Measurements from ENCODE around the gene PPM1M.
"Not testable (repeated sequence)": the region's sequence is repeated elsewhere in the genome, so short reads cannot be mapped to it uniquely, and the experiment has no call there.

PPM1M gene

DNA sequence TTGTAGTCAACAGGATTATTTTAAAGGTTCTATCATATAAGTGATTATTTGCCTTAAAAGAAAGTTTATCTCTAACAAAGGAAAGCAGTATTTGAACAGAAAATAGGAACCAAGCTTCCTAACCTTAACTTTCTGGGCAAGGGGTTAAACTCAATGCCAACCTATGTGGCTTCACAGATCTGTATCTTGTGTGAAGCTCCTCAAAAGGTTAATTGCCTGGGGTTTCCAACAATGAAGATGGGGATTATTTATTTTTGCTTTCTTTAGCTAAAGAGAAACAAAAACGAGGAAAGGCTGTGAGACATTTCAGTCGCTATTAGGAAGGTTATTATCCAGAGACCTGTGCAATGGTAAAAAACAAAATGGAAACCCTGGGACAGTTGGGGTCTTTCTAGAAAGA, 34.0 kb downstream of the PPM1M start:
- DNase-seq = no peak

DNA sequence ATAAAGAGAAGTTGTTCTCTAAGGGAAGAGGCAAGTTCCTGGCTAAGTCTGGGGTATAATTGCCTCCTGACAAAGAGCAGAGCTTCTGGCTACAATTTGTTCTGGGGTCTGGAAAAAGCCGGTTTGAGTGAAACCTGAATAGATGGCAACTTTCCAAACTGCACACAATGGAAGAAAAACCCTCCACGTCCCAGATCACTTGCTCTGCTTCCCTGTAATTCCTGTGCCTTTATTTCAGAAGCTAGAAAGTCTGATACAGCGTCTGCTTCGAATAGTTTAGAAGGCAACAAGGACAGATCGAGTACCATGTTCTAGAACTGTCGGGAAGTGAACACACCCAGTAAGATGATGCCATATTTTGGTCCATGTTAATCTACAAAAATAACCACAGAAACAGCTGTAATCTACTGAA, 34.5 kb downstream of the PPM1M start:
- peak; percentile 65 for DNase-seq

DNA sequence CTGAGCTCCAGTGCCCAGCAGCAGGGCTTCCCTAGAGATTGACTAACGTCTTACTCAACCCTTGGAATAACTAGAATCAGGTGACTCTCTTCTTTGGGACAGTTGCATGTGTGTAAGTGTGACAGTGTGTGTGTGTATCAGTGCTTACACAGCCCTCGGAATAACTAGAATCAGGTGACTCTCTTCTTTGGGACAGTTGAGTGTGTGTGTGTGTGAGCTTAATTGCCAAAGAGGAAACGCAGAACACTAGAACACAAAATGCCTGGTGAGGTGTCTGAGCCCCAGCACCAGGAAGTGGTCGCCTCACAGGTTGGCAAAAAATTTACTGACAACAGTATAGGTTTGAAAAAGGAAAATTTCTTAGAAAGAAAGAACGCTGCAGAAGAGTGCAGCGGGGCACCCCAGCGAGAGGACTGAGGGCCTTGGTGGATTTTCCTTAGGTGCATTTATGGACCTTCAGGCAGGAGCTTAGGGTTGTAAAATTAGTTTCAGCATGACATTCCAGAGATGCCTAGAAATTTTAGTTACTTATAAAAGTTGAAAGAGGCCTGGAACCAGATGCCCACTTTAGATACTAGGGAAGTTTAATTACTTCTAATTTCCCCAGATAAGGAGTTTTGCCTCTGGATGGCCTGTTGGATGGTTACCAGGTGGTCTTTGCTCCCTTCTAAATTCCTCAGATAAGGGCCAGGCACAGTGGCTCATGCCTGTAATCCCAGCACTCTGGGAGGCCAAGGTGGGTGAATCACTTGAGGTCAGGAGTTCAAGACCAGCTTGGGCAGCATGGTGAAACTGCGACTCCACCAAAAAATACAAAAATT, 36.6 kb downstream of the PPM1M start:
- peak; percentile 37 for DNase-seq

DNA sequence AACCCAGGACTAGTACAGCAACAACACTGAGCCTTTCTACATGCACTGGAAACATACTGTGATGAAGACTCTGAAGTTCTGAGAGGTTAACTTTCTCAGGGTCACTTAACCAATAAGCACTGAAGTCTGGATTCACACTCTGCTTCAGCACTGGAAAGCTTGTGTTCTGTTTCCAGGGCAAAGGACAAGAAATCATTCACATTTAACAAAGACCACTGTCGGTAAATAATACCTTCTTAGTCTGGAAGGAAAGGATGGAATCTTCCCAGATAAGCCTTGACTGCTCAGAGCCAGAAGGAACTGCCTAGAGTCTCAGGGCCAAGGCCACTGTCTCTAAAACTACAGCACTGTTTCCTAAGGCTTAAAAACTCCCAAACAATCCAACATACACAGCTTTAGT, 37.7 kb downstream of the PPM1M start:
- no peak for DNase-seq

DNA sequence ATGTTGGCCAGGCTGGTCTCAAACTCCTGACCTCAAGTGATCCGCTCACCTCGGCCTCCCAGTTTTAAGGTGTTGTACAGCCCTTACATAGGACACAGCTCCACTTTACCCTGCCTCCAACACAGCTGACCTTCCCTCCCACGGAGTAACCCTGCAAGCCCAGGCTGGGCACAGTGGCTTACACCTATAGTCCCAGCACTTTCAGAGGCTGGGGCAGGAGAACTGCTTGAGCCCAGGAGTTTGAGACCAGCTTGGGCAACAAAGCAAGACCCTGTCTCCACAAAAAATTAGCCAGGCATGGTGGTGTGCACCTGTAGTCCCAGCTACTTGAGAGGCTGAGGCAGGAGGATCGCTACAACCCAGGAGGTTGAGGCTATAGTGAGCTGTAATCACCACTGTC, 38.5 kb downstream of the PPM1M start:
- DNase-seq = not testable (repeated sequence)

DNA sequence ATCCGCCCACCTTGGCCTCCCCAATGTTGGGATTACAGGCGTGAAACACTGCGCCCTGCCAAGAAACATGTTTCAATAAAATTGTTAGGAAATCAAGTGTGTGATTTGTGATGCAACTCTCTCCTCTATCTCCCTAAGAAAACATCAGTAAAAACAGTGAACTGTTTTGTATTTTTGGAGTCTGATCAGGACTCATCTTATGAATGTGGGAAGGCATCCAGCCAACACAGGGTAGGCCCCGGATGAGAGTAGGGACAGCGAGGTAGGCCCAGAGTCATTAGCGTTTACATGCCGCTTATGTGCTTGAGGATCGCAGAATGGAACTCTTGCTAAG, 41.2 kb downstream of the PPM1M start:
- no peak for DNase-seq

DNA sequence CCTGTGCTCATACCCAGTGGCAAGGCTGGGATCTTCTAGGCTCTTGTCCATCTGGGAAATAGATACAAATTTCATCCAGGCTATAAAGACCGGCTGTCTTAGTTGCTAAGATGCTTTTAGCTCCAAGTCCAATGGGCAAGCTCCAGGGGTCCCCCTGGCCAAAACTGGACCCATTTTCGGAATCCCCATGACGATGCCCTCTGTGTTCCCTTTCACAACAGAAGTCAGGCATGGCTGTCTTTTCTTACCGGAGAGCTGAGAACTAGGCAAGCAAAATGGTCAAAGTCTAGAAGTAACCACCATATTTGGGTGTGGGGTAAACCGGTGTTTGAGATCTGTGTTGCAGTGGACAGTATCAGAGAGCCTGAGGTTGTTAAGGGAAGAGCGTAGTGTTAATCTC, 43.1 kb downstream of the PPM1M start:
- DNase-seq = no peak

DNA sequence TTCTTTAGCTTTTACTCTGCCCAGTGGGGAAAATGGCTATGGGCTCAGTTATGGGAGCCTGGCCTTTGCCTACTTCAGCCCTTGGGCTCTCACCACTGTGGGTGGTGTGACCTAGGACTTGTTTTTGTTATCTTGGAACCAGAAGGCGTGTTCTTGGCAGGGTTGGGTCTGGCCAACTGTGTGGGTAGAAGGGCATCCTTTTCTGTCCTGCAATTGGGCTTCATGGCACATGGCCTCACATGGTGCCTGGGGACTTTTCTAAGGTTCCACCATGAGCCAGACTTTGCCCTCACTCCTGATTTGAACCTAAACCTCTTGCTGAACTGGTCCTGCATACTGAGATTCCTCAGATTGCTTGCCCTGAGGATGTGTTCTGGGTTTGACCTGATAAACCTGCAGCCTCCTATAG, 43.8 kb downstream of the PPM1M start:
- peak; percentile 80 for DNase-seq

DNA sequence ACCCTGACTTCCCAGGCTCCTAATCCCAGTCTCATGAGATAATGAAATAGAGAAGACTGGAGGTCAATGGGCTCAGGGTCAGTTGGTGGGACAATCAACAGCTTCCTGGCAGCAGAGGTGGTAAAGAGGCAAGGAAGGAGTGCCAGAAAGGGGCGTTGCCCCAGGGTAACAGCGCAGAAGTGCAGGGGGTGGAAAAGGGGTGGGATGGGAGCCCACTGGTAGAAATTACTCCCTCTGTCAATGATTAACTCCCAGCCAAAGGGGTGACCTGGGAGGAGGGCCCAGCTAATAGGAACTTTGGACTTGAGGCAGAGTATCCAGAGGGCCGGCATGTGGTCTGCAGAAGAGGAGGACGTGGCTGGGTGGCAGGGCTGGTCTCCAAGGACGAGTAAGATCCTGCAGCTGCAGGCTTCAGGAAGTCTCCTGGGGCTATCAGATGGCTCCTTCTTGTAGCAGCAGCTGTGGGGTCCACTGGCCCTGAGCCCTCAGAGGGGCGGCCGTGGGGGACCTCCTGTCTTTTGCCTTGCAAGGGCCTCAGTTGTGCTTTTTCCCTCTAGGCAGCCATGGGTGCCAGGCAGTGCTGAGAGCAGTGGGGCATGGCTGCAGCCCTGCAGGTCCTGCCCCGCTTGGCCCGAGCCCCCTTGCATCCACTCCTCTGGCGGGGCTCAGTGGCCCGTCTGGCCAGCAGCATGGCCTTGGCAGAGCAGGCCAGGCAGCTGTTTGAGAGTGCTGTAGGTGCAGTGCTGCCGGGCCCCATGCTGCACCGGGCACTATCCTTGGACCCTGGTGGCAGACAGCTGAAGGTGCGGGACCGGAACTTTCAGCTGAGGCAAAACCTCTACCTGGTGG, 44.4 kb downstream of the PPM1M start:
- DNase-seq = no peak

DNA sequence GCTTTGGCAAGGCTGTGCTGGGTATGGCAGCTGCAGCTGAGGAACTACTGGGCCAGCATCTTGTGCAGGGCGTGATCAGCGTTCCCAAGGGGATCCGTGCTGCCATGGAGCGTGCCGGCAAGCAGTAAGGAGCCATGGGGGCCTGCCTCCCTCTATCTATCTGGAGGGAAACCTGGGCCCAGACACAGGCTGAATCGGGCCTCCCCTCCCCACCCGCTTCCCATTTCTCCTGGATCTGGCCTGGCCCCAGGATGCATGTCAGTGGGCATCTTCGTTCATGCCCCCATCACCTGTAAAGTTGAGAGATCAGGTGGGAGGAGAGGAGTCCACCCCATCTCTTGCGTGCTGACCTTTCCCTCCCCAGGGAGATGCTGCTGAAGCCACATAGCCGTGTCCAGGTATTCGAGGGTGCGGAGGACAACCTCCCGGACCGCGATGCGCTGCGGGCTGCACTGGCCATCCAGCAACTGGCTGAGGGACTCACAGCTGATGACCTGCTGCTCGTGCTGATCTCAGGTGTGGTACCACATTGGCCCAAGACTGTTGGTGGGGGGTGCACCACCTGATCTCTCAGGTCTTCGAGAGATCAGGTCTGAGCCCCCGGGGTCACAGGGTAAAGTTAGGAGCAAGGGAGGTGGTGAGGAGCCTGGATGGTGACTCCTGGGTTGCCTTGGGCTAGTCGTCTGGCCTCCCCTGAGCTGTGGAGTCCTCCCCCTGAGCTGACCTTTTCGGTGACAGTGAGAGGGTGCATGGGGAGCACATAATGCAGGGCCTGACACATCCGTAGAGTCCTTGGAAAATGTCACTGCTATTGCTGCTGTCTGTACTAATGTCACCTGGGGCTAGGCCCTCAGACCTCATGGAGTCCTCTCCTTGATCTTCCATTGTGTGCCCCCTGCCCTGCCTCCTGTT, 45.3 kb downstream of the PPM1M start:
- no peak for DNase-seq

DNA sequence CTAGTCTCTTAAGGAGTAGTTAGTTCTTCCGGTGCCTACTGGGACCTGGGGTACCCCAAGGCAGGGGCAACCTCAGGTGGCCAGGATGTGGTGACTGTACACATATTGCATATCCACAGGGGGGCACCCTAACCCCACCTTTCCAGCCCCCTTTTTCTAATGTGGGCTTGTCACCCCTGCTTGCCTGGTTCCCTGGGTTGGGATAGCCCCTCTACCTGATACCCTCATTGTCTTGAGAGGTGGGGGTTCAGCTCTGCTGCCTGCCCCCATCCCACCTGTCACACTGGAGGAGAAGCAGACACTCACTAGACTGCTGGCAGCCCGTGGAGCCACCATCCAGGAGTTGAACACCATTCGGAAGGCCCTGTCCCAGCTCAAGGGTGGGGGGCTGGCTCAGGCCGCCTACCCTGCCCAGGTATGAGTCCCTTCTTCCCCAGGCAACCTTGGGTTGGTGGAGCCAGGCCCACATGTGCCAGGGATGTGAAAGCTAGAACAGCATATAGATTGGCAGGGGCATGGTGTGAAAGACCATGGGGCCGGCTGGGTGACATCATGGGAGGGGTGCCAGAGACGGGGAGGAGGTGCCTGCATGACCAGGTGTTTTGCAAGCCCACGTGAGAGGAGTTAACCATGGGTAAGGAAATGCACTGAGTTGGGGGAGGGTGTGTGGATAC, 46.1 kb downstream of the PPM1M start:
- peak; percentile 76 for DNase-seq

DNA sequence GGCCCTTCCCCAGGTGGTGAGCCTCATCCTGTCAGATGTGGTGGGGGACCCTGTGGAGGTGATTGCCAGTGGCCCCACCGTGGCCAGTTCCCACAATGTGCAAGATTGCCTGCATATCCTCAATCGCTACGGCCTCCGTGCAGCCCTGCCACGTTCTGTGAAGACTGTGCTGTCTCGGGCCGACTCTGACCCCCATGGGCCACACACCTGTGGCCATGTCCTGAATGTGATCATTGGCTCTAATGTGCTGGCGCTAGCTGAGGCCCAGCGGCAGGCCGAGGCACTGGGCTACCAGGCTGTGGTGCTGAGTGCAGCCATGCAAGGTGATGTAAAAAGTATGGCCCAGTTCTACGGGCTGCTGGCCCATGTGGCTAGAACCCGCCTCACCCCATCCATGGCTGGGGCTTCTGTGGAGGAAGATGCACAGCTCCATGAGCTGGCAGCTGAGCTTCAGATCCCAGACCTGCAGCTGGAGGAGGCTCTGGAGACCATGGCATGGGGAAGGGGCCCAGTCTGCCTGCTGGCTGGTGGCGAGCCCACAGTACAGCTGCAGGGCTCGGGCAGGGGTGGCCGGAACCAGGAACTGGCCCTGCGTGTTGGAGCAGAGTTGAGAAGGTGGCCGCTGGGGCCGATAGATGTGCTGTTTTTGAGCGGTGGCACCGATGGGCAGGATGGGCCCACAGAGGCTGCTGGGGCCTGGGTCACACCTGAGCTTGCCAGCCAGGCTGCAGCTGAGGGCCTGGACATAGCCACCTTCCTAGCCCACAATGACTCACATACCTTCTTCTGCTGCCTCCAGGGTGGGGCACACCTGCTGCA, 46.9 kb downstream of the PPM1M start:
- no peak for DNase-seq

DNA sequence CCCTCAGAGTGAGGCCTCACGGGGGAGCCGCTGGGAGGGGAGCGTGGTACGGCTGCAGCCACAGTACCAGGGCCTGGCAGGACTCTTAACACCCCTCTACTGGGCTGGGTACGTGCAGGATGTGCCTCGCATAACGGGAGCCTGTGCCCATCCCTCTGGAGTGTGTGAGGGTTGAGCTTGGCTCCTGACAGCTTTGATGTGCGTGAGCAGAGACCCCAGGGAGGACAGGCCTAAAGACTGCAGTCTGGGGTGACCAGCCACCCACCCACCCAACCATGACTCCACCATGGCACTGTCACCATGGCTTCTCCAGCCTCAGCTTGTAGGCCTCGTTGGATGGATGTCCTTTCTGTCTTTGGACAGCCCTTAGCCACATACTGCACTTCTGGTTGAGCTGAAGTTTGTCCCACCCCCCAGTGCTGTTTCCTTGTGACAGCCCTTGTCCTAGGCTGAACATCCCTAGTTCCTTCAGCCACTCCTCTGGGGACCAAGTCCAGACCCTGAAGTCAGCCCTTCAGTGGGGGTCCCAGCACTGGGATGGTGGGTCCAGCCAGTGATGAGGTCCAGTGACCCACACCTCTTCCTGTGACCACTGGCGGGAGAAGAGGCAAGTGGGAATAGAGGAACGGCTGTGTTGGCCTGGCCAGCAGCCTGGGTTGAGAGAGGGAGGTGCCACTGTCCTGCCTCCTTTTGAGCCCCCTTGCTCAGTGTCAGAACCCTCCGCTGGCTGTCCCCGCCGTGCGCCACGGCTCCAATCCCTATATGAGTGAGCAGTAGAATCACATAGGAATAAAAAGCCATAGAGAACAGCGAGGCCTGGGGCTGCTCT, 48.1 kb downstream of the PPM1M start:
- DNase-seq = no peak

DNA sequence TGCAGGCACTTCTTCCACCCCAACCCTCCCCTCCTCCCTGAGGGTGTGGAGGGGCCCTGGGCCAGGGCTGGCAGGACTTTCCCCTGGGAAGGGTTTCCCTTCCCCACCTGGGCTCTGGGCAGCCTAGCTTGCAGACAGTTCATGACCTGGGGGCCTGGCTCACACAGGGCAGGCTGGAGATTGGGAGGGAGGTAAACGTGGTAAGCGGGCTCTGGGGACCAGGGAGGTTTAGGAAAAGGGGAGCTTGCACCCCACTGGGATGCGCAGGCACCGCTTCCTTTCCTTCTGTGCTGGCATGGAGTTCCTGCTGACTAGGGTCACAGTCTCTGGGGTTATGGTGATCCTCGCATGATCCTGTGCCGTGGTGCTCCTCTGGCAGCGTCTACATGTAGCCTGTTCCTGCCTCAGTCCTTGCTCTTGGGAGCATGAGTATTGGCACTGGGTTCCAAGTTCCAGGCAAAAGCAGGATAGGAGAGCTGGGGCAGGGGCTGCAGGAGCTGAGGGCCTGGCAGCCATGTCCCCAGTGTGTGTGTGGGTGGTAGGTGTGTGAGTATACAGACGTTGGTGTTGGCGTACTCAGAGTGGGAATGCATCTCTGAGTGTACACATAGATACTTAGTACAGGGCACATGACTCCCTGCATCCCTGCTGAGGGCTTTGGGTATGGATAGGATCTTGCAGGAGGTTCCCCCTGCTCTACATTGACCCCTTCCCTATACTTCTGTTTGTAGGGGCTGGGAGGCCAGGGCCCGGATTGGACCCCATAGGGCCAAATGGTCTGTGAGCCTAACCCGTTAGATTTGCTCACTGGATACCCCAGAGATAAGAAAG, 49.0 kb downstream of the PPM1M start:
- no peak for DNase-seq

DNA sequence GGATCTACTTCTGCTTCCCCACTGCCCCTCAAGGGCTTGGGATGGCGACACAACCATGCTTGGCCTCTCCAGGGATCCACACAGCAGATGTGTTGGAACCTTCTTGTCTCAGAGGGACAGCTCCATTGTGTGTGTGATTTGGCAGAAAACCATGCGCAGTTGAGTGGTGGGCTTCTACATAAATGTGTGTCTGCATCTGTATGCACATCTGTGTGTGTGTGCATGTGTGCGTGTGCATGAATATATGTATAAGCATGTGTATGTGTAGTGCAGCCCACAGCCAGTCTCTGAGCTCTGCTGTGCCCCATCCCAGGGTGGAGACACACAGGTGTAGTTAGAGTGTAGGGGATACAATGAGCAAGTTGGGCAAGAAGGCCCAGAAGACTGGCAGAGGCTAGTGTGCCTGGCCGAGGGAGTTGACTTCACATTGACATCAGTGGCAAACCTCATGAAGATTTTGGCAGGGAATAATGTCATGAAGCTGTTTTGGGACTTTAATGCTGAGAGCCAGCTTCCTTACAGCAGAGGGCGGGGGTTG, 50.2 kb downstream of the PPM1M start:
- no peak for DNase-seq

DNA sequence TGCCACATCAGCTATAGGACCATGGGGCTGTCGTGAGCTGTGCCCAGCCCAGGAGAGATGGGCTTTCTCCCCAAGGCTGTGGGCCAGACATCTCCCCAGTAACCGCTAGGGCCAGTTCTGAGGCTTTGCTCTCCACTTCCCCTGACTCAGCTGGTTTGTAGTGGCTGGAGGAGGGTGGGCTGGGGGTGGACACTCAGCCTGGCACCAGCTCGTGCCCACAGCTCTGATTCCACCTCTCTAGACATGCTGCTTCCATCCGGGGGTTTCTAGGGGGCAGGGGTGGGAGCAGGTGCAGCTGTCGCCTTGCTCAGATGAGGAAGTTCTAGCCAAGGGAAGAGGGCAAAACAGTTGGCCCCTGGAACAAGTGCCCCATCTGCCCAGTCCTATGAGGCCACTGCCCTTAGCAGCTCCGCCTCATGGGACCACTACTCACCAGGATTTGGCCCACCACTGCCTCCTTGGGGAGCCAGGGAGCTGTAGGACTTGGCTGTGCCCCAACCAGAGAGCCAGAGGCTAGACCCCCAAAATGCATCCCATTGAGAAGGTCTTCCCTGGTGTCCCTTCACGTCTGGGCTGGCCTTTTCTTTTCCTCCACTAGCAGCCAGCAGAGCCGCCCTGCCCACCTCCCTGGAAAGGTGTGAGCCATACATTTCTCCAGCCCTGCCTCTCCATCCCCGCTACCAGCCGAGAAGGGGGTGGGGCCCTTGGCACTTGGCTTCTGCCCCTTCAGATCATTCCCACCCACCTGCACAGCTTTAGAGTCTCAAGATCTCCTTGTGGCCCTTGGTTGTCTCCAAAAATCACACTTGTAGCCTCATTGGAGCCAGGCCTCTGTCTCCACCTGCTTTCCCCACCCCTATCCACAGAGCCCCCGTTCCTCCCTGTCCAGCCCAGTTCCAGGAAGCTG, 51.9 kb downstream of the PPM1M start:
- DNase-seq = peak; percentile 42

DNA sequence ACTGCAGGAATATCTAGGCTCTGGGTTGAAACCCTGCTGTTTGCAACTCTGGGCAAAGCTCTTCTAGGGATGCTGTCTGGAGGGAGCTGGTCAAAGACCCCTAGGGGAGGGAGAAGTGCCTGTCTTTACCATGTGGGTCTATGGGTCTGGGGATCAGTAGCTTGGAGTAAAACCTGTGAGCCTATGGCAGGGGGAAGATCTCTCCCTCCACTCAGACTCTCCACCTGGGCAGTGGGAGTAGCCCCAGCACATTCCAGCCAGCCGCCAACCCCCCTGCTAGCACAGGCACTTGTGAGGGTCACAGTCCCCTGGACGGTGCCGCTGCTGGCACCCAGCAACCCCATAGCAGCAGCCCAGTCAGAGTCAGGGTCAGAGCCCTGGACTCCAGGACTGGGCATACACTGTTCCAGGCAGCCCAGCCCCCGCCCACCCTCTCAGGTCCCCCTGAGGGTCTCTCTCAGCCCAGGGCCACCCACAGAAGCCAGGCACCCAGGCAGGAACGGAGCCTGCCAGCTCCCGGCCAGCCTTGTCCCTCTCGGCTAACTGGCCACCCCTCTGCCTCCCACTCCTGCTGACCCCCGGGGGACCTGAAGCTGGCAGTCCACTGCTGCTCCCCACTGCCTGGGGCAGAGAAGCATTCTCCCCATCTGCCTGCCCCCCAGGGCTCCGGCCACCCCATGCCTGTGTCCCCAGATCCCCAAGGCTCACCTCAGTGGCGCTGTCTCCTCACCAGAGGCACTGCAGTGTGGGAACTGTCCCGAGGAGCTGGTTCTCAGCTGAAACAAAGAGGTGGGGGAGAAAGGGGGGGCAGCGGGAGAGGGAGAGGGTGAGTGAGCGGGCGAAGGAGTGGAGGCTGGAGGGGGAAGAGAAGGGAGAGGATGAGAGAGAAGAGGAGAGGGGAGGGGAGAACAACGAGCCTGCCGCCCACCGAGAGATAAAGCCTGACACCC, 52.9 kb downstream of the PPM1M start:
- peak; percentile 39 for DNase-seq

Data from hematopoietic multipotent progenitor cell treated with erythropoietin and hydrocortisone succinate and interleukin-3 and kit ligand, for 6 days (in vitro differentiated cells).